Smooth muscle cell (in vitro differentiated cells): ENCODE data around the gene FCRL3. TPM values are rescaled to one million over a fixed set of nuclear protein-coding genes. Genes with fewer than 3 reads are reported as not detected.

Experiments used
- DNase-seq: peaks from one replicate; lab custom pipeline; 2025; ENCODE audit not compliant: unreplicated experiment; lab: John Stamatoyannopoulos, UW
- H2AFZ ChIP-seq: fragments of 200-600 bp; sonication (generic); 2 replicates; pipeline ENCODE4 v1.6.0; 2016; ENCODE audit warnings: antibody characterized with exemption, low read depth, mild to moderate bottlenecking
- H3F3A ChIP-seq: fragments of 200-600 bp; sonication (generic); 2 replicates; pipeline ENCODE4 v1.6.0; 2017; ENCODE audit warnings: antibody characterized with exemption, low read depth
- H3K27ac ChIP-seq: fragments of 200-600 bp; sonication (generic); 2 replicates; pipeline ENCODE4 v1.5.1; 2016; ENCODE audit warnings: low read depth, mild to moderate bottlenecking
- H3K27me3 ChIP-seq: fragments of 200-600 bp; sonication (generic); 2 replicates; pipeline ENCODE4 v1.6.1; 2016; ENCODE audit warnings: low read depth, mild to moderate bottlenecking
- H3K36me3 ChIP-seq: fragments of 200-600 bp; sonication (generic); 2 replicates; pipeline ENCODE4 v1.5.1; 2016; ENCODE audit warnings: low read depth
- H3K4me1 ChIP-seq: fragments of 200-600 bp; sonication (generic); 2 replicates; pipeline ENCODE4 v1.5.1; 2016; ENCODE audit warnings: low read depth
- H3K4me2 ChIP-seq: fragments of 200-600 bp; sonication (generic); 2 replicates; pipeline ENCODE4 v1.6.0; 2016; ENCODE audit warnings: mild to moderate bottlenecking
- H3K4me3 ChIP-seq: fragments of 200-600 bp; sonication (generic); 2 replicates; pipeline ENCODE4 v1.5.1; 2016; ENCODE audit warnings: mild to moderate bottlenecking
- H3K79me2 ChIP-seq: fragments of 200-600 bp; sonication (generic); 2 replicates; pipeline ENCODE4 v1.6.0; 2016; ENCODE audit warnings: low read depth, mild to moderate bottlenecking
- H3K9ac ChIP-seq: fragments of 200-600 bp; sonication (generic); 2 replicates; pipeline ENCODE4 v1.6.0; 2016; ENCODE audit warnings: low read depth
- H3K9me3 ChIP-seq: fragments of 200-600 bp; sonication (generic); replicated peaks from 2 replicates; pipeline ENCODE4 v1.5.1; 2016; ENCODE audit warnings: low read depth
- H4K20me1 ChIP-seq: fragments of 200-600 bp; sonication (generic); 2 replicates; pipeline ENCODE4 v1.6.0; 2016; ENCODE audit warnings: low read depth
- CTCF ChIP-seq: fragments of 200-600 bp; sonication (generic); IDR thresholded peaks from 2 replicates; pipeline ENCODE4 v1.5.1; 2017; ENCODE audit warnings: borderline replicate concordance, mild to moderate bottlenecking, antibody characterized with exemption; ENCODE audit not compliant: insufficient read depth, poor library complexity, severe bottlenecking
- WGBS: methylation state at CpG from one replicate; pipeline ENCODE4 v1.1.7; 2016; ENCODE audit warnings: low lambda C conversion rate; 5-methylcytosine and 5-hydroxymethylcytosine counted together
- polyA plus RNA-seq: library from polyadenylated mRNA; unstranded; fragments of >200 nt; fragmentation: Nextera tagmentation; extraction: Ambion mirVana; gene quantifications from 2 replicates; pipeline ENCODE4 v1.2.1, GENCODE V29; 2016
- total RNA-seq: library from RNA; depleted of rRNA; stranded (reverse); fragments of >200 nt; gene quantifications from 2 replicates; pipeline ENCODE4 v1.2.3, GENCODE V29; 2014

The FCRL3 gene
- total and polyA plus RNA-seq, 2 experiments from 2014 or later = not detected

- TF ChIP-seq CTCF = no peak
These were observed 21.8 kb downstream of the FCRL3 start for GRCh38 chr1:157678721-157679120.

GRCh38 chr1:157673008-157673407 lies 27.6 kb downstream of the FCRL3 start:
- H3K79me2 ChIP-seq = no peaks in the 10 kb centered on the region
- no peak for DNase-seq
- H3K9me3 ChIP-seq = no peaks in the 10 kb centered on the region
- WGBS = 68% methylated on average over 1 of the region's 1 CpG
- TF ChIP-seq CTCF = no peak
- H3F3A ChIP-seq = no peaks in the 10 kb centered on the region
- no peaks in the 10 kb centered on the region for H3K27me3 ChIP-seq
- H3K27ac ChIP-seq = no peak overlapping the region
- H2AFZ ChIP-seq = no peak overlapping the region
- H3K9ac ChIP-seq = no peak overlapping the region
- no peak overlapping the region for H3K4me3 ChIP-seq
- no peaks in the 10 kb centered on the region for H3K36me3 ChIP-seq
- H4K20me1 ChIP-seq = no peaks in the 10 kb centered on the region
- H3K4me2 ChIP-seq = no peak overlapping the region
- H3K4me1 ChIP-seq = no peaks in the 10 kb centered on the region

More at GRCh38 chr1:157678721-157679120, 21.8 kb downstream of the FCRL3 start:
- Histone ChIP-seq H3F3A (no peaks in the 10 kb centered on the region), H3K27me3 (no peaks in the 10 kb centered on the region), H3K4me1 (no peaks in the 10 kb centered on the region), H3K79me2 (no peaks in the 10 kb centered on the region), H2AFZ (no peak overlapping the region), H3K27ac (no peak overlapping the region), H4K20me1 (no peaks in the 10 kb centered on the region), H3K9me3 (no peaks in the 10 kb centered on the region), H3K4me2 (no peak overlapping the region), H3K4me3 (no peak overlapping the region), H3K36me3 (no peaks in the 10 kb centered on the region), H3K9ac (no peak overlapping the region)
- WGBS = 69% methylated on average over 4 of the region's 4 CpGs
- DNase-seq = no peak

- Histone ChIP-seq H3K4me3 (no peak overlapping the region), H3K9me3 (no peaks in the 10 kb centered on the region), H3K9ac (no peak overlapping the region), H3K4me2 (no peak overlapping the region), H3K4me1 (no peaks in the 10 kb centered on the region), H3K36me3 (no peaks in the 10 kb centered on the region), H3K79me2 (no peaks in the 10 kb centered on the region), H3K27ac (no peak overlapping the region), H4K20me1 (no peaks in the 10 kb centered on the region), H3K27me3 (no peaks in the 10 kb centered on the region), H3F3A (no peaks in the 10 kb centered on the region), H2AFZ (no peak overlapping the region)
- DNase-seq = no peak
- no peak for TF ChIP-seq CTCF
These were observed 28.7 kb downstream of the FCRL3 start for GRCh38 chr1:157671895-157672294.

- H4K20me1 ChIP-seq = no peaks in the 10 kb centered on the region
- DNase-seq = no peak
- no peaks in the 10 kb centered on the region for H3K27me3 ChIP-seq
- H3K9me3 ChIP-seq = no peaks in the 10 kb centered on the region
- no peaks in the 10 kb centered on the region for H3K36me3 ChIP-seq
- 95% methylated on average over 3 of the region's 3 CpGs for WGBS
- H3K4me1 ChIP-seq = no peaks in the 10 kb centered on the region
- no peaks in the 10 kb centered on the region for H3F3A ChIP-seq
- no peak for TF ChIP-seq CTCF
- H2AFZ ChIP-seq = no peak overlapping the region
- H3K9ac ChIP-seq = no peak overlapping the region
- H3K27ac ChIP-seq = no peak overlapping the region
- no peak overlapping the region for H3K4me2 ChIP-seq
- H3K79me2 ChIP-seq = no peaks in the 10 kb centered on the region
- H3K4me3 ChIP-seq = no peak overlapping the region
These were observed 40.9 kb downstream of the FCRL3 start for GRCh38 chr1:157659576-157660247.
